ENCODE measurements around the gene ARHGAP5.

Gene ARHGAP5

DNA sequence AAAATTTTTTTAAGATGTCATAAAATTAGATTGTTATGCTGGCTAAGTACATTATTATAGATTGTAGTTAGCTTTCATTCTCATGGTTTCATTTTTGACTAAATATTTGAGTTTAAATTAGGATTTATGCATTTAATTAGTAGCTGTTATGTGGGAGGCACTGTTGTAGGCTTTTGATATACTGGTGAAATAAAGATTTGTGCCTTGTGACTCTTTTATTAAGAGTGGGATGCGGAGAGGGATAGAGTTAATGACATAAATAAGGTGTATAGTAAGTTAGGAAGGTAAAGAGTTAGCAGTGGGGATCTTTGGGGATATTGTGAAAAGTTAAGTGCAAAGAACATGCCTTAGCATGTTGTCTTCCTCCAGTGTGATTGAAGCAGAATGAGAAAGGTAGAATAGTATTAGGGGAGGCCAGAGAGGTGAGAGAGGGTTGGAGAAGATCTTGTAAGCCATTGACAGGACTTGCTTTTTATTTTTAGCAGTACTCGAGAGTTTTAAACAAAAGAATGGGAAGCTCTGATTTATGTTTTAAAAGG is 8.8 kb downstream of the ARHGAP5 start:
- H3K27me3 ChIP-seq (ENCODE audit: insufficient read depth, poor library complexity, severe bottlenecking): peaks cover 10% of the 10 kb centered on the region
- TF ChIP-seq POLR2AphosphoS5 (IDR thresholded peaks at IDR 0.05; ENCODE audit: low read depth) (no peak), GABPA (IDR thresholded peaks at IDR 0.05; ENCODE audit: low read depth) (no peak), SPI1 (IDR thresholded peaks at IDR 0.05; ENCODE audit: borderline replicate concordance, low read depth) (no peak)
- TF ChIP-seq, protein P1, sequence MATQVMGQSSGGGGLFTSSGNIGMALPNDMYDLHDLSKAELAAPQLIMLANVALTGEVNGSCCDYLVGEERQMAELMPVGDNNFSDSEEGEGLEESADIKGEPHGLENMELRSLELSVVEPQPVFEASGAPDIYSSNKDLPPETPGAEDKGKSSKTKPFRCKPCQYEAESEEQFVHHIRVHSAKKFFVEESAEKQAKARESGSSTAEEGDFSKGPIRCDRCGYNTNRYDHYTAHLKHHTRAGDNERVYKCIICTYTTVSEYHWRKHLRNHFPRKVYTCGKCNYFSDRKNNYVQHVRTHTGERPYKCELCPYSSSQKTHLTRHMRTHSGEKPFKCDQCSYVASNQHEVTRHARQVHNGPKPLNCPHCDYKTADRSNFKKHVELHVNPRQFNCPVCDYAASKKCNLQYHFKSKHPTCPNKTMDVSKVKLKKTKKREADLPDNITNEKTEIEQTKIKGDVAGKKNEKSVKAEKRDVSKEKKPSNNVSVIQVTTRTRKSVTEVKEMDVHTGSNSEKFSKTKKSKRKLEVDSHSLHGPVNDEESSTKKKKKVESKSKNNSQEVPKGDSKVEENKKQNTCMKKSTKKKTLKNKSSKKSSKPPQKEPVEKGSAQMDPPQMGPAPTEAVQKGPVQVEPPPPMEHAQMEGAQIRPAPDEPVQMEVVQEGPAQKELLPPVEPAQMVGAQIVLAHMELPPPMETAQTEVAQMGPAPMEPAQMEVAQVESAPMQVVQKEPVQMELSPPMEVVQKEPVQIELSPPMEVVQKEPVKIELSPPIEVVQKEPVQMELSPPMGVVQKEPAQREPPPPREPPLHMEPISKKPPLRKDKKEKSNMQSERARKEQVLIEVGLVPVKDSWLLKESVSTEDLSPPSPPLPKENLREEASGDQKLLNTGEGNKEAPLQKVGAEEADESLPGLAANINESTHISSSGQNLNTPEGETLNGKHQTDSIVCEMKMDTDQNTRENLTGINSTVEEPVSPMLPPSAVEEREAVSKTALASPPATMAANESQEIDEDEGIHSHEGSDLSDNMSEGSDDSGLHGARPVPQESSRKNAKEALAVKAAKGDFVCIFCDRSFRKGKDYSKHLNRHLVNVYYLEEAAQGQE (IDR thresholded peaks at IDR 0.05; ENCODE audit: insufficient replicate concordance, low read depth): no peak
- TF ChIP-seq, protein P2, sequence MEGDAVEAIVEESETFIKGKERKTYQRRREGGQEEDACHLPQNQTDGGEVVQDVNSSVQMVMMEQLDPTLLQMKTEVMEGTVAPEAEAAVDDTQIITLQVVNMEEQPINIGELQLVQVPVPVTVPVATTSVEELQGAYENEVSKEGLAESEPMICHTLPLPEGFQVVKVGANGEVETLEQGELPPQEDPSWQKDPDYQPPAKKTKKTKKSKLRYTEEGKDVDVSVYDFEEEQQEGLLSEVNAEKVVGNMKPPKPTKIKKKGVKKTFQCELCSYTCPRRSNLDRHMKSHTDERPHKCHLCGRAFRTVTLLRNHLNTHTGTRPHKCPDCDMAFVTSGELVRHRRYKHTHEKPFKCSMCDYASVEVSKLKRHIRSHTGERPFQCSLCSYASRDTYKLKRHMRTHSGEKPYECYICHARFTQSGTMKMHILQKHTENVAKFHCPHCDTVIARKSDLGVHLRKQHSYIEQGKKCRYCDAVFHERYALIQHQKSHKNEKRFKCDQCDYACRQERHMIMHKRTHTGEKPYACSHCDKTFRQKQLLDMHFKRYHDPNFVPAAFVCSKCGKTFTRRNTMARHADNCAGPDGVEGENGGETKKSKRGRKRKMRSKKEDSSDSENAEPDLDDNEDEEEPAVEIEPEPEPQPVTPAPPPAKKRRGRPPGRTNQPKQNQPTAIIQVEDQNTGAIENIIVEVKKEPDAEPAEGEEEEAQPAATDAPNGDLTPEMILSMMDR (IDR thresholded peaks at IDR 0.05; ENCODE audit: insufficient read depth, low read length): no peak
- DNase-seq (ENCODE audit: low read depth in 1 of 2, low spot score in 1 of 2): no peak
- H3K27ac ChIP-seq (replicated peaks): no peak overlapping the region
- no peak overlapping the region for H3K4me3 ChIP-seq (replicated peaks; ENCODE audit: insufficient read depth, low read length)

- H3K4me3 ChIP-seq (replicated peaks; ENCODE audit: insufficient read depth, low read length): no peak overlapping the region
- H3K27ac ChIP-seq (replicated peaks): no peak overlapping the region
- no peak for DNase-seq (ENCODE audit: low read depth in 1 of 2, low spot score in 1 of 2)
- TF ChIP-seq, protein P2 (IDR thresholded peaks at IDR 0.05; ENCODE audit: insufficient read depth, low read length): no peak
- TF ChIP-seq SPI1 (IDR thresholded peaks at IDR 0.05; ENCODE audit: borderline replicate concordance, low read depth): no peak
- TF ChIP-seq, protein P1 (IDR thresholded peaks at IDR 0.05; ENCODE audit: insufficient replicate concordance, low read depth): no peak
- no peak for TF ChIP-seq POLR2AphosphoS5 (IDR thresholded peaks at IDR 0.05; ENCODE audit: low read depth)
- no peak for TF ChIP-seq GABPA (IDR thresholded peaks at IDR 0.05; ENCODE audit: low read depth)
- H3K27me3 ChIP-seq (ENCODE audit: insufficient read depth, poor library complexity, severe bottlenecking): peaks cover 7% of the 10 kb centered on the region
Measured at GRCh38 chr14:32087173-32087861, 10.2 kb downstream of the ARHGAP5 start.

DNA sequence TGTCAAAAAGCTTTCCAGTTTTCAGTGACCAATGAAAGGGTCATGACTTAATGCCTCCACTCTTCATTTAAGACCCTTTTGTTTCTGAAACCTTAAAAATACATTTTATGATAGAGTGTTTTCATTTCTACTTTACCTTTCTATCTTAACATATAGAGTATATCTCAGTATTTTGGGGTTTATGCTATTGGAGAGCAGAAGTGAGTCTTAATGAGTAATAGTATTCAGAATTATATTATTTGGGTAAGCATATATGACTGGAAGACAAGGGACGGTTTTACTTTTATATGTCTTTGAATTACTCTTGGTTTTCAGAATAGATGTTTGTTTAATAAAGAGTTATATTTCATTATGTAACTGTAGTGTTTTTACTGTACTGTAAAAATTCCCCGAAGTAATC is 10.8 kb downstream of the ARHGAP5 start:
- Histone ChIP-seq H3K27ac (replicated peaks) (no peak overlapping the region), H3K4me3 (replicated peaks; ENCODE audit: insufficient read depth, low read length) (no peak overlapping the region), H3K27me3 (ENCODE audit: insufficient read depth, poor library complexity, severe bottlenecking) (peaks cover 7% of the 10 kb centered on the region)
- no peak for DNase-seq (ENCODE audit: low read depth in 1 of 2, low spot score in 1 of 2)
- TF ChIP-seq, protein P1 (IDR thresholded peaks at IDR 0.05; ENCODE audit: insufficient replicate concordance, low read depth): no peak
- TF ChIP-seq, protein P2 (IDR thresholded peaks at IDR 0.05; ENCODE audit: insufficient read depth, low read length): no peak
- no peak for TF ChIP-seq POLR2AphosphoS5 (IDR thresholded peaks at IDR 0.05; ENCODE audit: low read depth)
- no peak for TF ChIP-seq SPI1 (IDR thresholded peaks at IDR 0.05; ENCODE audit: borderline replicate concordance, low read depth)
- TF ChIP-seq GABPA (IDR thresholded peaks at IDR 0.05; ENCODE audit: low read depth): no peak
